ENCODE data around the gene CD7. TPM values are rescaled to one million over a fixed set of nuclear protein-coding genes. Genes with fewer than 3 reads are reported as not detected.

CD7 gene
- total and polyA plus RNA-seq, 7 donors: 0.60 to 38.3 (median 4.3) TPM; not detected in 2

DNA sequence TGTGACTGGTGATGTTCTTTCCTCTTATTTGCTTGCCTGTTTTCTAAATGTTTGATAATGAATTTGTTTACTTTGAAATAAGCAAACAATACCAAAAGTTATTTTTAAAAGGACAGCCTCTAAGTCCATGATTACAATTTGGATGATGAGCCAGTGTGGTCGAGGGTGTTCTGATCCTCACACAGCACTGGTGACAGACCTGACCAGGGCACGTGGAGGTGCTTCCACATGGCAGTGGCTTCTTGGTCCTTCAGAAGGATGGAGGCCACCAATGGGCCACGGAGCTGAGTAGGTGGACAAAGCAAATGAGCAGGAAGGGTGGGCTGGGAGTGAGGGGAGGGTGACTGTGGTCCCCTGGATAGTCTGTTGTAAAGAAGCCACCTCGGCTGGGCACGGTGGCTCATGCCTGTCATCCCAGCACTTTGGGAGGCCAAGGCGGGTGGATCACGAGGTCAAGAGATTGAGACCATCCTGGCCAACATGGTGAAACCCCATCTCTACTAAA, 37.4 kb upstream of the CD7 start:
- peaks cover 0 to 15% (median 10%) of the 10 kb centered on the region in 4 donors for H3K4me1 ChIP-seq
- H3K27ac ChIP-seq: no peak overlapping the region
- no peaks in the 10 kb centered on the region for H3K9me3 ChIP-seq
- H3K36me3 ChIP-seq: no peaks in the 10 kb centered on the region
- no peak for DNase-seq
- H3K27me3 ChIP-seq: peaks cover 0 to 37% (median 13%) of the 10 kb centered on the region in 3 donors
- no peak overlapping the region for H3K4me3 ChIP-seq
- intact Hi-C loops (cut with DNase I): loop anchor here (5.0 to 10.0 kb wide), 3 partner anchors 137 to 280 kb away; no protein-coding TSS in a partner anchor
- TF ChIP-seq, protein P1, sequence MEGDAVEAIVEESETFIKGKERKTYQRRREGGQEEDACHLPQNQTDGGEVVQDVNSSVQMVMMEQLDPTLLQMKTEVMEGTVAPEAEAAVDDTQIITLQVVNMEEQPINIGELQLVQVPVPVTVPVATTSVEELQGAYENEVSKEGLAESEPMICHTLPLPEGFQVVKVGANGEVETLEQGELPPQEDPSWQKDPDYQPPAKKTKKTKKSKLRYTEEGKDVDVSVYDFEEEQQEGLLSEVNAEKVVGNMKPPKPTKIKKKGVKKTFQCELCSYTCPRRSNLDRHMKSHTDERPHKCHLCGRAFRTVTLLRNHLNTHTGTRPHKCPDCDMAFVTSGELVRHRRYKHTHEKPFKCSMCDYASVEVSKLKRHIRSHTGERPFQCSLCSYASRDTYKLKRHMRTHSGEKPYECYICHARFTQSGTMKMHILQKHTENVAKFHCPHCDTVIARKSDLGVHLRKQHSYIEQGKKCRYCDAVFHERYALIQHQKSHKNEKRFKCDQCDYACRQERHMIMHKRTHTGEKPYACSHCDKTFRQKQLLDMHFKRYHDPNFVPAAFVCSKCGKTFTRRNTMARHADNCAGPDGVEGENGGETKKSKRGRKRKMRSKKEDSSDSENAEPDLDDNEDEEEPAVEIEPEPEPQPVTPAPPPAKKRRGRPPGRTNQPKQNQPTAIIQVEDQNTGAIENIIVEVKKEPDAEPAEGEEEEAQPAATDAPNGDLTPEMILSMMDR (IDR thresholded peaks at IDR 0.05): no peak
- WGBS, 2 donors: 81 to 85% methylated on average over 7 of the region's 7 CpGs

DNA sequence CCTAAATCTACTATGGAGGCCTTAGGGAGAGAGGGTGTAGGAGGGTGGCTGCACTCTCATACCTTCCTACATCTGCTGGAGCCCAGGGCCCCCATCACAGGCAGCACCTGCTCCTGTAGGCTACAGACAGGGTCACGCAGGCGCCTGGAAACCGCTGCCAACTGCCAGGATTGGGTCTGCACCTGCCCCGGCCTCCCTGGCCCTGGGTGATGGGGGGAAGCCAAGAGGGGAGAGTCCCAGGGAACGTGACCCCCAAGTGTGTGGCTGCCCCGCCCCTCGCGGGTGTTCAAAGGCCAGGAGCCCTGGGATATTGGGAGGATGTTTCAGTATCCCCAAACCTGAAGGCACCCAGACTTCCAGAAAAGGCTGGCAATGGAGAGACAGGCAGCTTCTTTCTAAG, 36.1 kb upstream of the CD7 start:
- Histone ChIP-seq H3K9me3 (no peaks in the 10 kb centered on the region), H3K4me3 (no peak overlapping the region), H3K4me1 (peaks cover 0 to 19% (median 10%) of the 10 kb centered on the region in 4 donors), H3K36me3 (no peaks in the 10 kb centered on the region), H3K27me3 (peaks cover 0 to 24% (median 4%) of the 10 kb centered on the region in 3 donors), H3K27ac (no peak overlapping the region)
- intact Hi-C loops (cut with DNase I): loop anchor here (5.0 to 10.0 kb wide), 3 partner anchors 139 to 281 kb away; no protein-coding TSS in a partner anchor
- DNase-seq: no peak
- WGBS, 2 donors: 68 to 83% methylated on average over 8 of the region's 8 CpGs
- TF ChIP-seq POLR2A (IDR thresholded peaks at IDR 0.05) (no peak), EP300 (IDR thresholded peaks at IDR 0.05) (no peak), POLR2AphosphoS5 (IDR thresholded peaks at IDR 0.05) (no peak)
- TF ChIP-seq, protein P1 (IDR thresholded peaks at IDR 0.05): no peak

GRCh38 chr17:82351713-82352488, 34.5 kb upstream of the CD7 start:
- no peaks in the 10 kb centered on the region for H3K9me3 ChIP-seq
- H3K27me3 ChIP-seq: peaks cover 0 to 19% (median 0%) of the 10 kb centered on the region in 3 donors
- DNase-seq: peak; percentile 92
- no peak overlapping the region for H3K4me3 ChIP-seq
- TF ChIP-seq, protein P1 (IDR thresholded peaks at IDR 0.05): peak; percentile 78 to 94 (median 90)
- TF ChIP-seq EP300 (IDR thresholded peaks at IDR 0.05): no peak
- H3K27ac ChIP-seq: no peak overlapping the region
- 36 to 41% methylated on average over 26 of the region's 26 CpGs for WGBS, 2 donors
- no peaks in the 10 kb centered on the region for H3K36me3 ChIP-seq
- peaks cover 0 to 19% (median 10%) of the 10 kb centered on the region in 4 donors for H3K4me1 ChIP-seq
- intact Hi-C loops (cut with DNase I): loop anchor here (2.0 to 10.0 kb wide), 6 partner anchors 63 to 425 kb away; no protein-coding TSS in a partner anchor

GRCh38 chr17:82351254-82351712, 33.9 kb upstream of the CD7 start:
- Histone ChIP-seq H3K27me3 (peaks cover 0 to 12% (median 0%) of the 10 kb centered on the region in 3 donors), H3K27ac (no peak overlapping the region), H3K4me1 (peaks cover 0 to 17% (median 8%) of the 10 kb centered on the region in 4 donors), H3K4me3 (no peak overlapping the region), H3K36me3 (no peaks in the 10 kb centered on the region), H3K9me3 (no peaks in the 10 kb centered on the region)
- TF ChIP-seq EP300 (IDR thresholded peaks at IDR 0.05) (no peak), POLR2A (IDR thresholded peaks at IDR 0.05) (no peak), POLR2AphosphoS5 (IDR thresholded peaks at IDR 0.05) (no peak)
- TF ChIP-seq, protein P1 (IDR thresholded peaks at IDR 0.05): no peak
- WGBS, 2 donors: 47 to 64% methylated on average over 21 of the region's 21 CpGs
- no peak for DNase-seq
- intact Hi-C loops (cut with DNase I): loop anchor here (2.0 to 10.0 kb wide), 6 partner anchors 64 to 426 kb away; no protein-coding TSS in a partner anchor
